Inferior parietal cortex (tissue), 1 donor: ENCODE data around the gene MT1H.
"Not testable (repeated sequence)": the region's sequence is repeated elsewhere in the genome, so short reads cannot be mapped to it uniquely, and the experiment has no call there.

ENCODE experiments used
- DNase-seq: peaks from one replicate; pipeline ENCODE4 v3.0.0-alpha.2; 2016; ENCODE audit errors: extremely low spot score

MT1H gene

GRCh38 chr16:56669005-56669839, at the start of gene MT1H:
MT1H (plus strand) TSS chr16:56669814; CDS start chr16:56669885, 71 bp downstream.
- DNase-seq, result no peak

- no peak for DNase-seq
These were observed 49.2 kb upstream of the MT1H start for GRCh38 chr16:56620339-56620897.

GRCh38 chr16:56621665-56622445, 47.8 kb upstream of the MT1H start:
- DNase-seq, result not testable (repeated sequence)

GRCh38 chr16:56623184-56623583, 46.4 kb upstream of the MT1H start:
- DNase-seq, result not testable (repeated sequence)

GRCh38 chr16:56623637-56624036, 46.0 kb upstream of the MT1H start:
- no peak for DNase-seq

GRCh38 chr16:56625140-56625942, 44.3 kb upstream of the MT1H start, which contains the start of gene MT1E:
MT1E (plus strand) TSS chr16:56625781; CDS start chr16:56625852, 71 bp downstream.
- no peak for DNase-seq

GRCh38 chr16:56625943-56626654, 43.5 kb upstream of the MT1H start:
- no peak for DNase-seq

GRCh38 chr16:56626685-56627084, 42.9 kb upstream of the MT1H start:
- no peak for DNase-seq

GRCh38 chr16:56628486-56629350, 40.9 kb upstream of the MT1H start:
- no peak for DNase-seq

GRCh38 chr16:56629531-56629930, 40.1 kb upstream of the MT1H start:
- no peak for DNase-seq

- no peak for DNase-seq
These were observed 39.5 kb upstream of the MT1H start for GRCh38 chr16:56630134-56630533.

GRCh38 chr16:56631197-56631596, 38.4 kb upstream of the MT1H start:
- no peak for DNase-seq

- no peak for DNase-seq
These were observed 37.8 kb upstream of the MT1H start for GRCh38 chr16:56631832-56632155.

- DNase-seq, result no peak
These were observed 37.3 kb upstream of the MT1H start, which contains the start of gene MT1M for GRCh38 chr16:56632156-56632847. MT1M (plus strand) TSS chr16:56632659; CDS start chr16:56632732, 73 bp downstream.

GRCh38 chr16:56632848-56633365, 36.7 kb upstream of the MT1H start:
- no peak for DNase-seq

- no peak for DNase-seq
These were observed 36.1 kb upstream of the MT1H start for GRCh38 chr16:56633535-56633934.

GRCh38 chr16:56634715-56635440, 34.7 kb upstream of the MT1H start:
- no peak for DNase-seq

- DNase-seq, result no peak
These were observed 34.1 kb upstream of the MT1H start for GRCh38 chr16:56635441-56635967.
